HUES64 (cell line): ENCODE data around the gene EMD.

Experiments
- H3K27ac ChIP-seq: 2 replicates; pipeline ENCODE4 v1.7.0; 2013; ENCODE audit warnings: low read depth, low read length, inconsistent platforms
- H3K27me3 ChIP-seq: 2 replicates; pipeline ENCODE4 v1.6.1; 2013; ENCODE audit warnings: mild to moderate bottlenecking, low read length; ENCODE audit not compliant: insufficient read depth
- H3K36me3 ChIP-seq: 2 replicates; pipeline ENCODE4 v1.6.1; 2013; ENCODE audit warnings: mild to moderate bottlenecking, low read length; ENCODE audit not compliant: insufficient read depth
- H3K4me1 ChIP-seq: 2 replicates; pipeline ENCODE4 v1.6.1; 2013; ENCODE audit warnings: mild to moderate bottlenecking, low read length, moderate library complexity; ENCODE audit not compliant: insufficient read depth
- H3K4me3 ChIP-seq: 2 replicates; pipeline ENCODE4 v1.5.1; 2013; ENCODE audit warnings: mild to moderate bottlenecking, low read length, moderate library complexity
- H3K9ac ChIP-seq: 2 replicates; pipeline ENCODE4 v1.6.1; 2013; ENCODE audit warnings: mild to moderate bottlenecking, low read depth, low read length
- H3K9me3 ChIP-seq: 2 replicates; pipeline ENCODE4 v1.6.1; 2013; ENCODE audit warnings: low read depth, low read length; ENCODE audit not compliant: insufficient read depth
- WGBS: fragments of 150-250, 120-280 bp; methylation state at CpG from one replicate; pipeline ENCODE4 v1.1.7; 2013; ENCODE audit warnings: missing lambda C conversion rate; 5-methylcytosine and 5-hydroxymethylcytosine counted together

EMD gene

GRCh38 chrX:154429711-154430110 is 50.6 kb downstream of the EMD start:
- Histone ChIP-seq H3K4me1 (no peaks in the 10 kb centered on the region), H3K36me3 (peaks cover 14% of the 10 kb centered on the region), H3K27me3 (no peaks in the 10 kb centered on the region), H3K4me3 (peak overlapping the region; percentile 71), H3K9me3 (no peaks in the 10 kb centered on the region), H3K9ac (no peak overlapping the region), H3K27ac (no peak overlapping the region)
- 95% methylated on average over 2 of the region's 2 CpGs for WGBS

GRCh38 chrX:154430479-154430878 is 51.4 kb downstream of the EMD start:
- no peaks in the 10 kb centered on the region for H3K4me1 ChIP-seq
- no peaks in the 10 kb centered on the region for H3K9me3 ChIP-seq
- no peak overlapping the region for H3K27ac ChIP-seq
- no peaks in the 10 kb centered on the region for H3K27me3 ChIP-seq
- H3K36me3 ChIP-seq, result peaks cover 20% of the 10 kb centered on the region
- H3K4me3 ChIP-seq, result no peak overlapping the region
- H3K9ac ChIP-seq, result no peak overlapping the region
- 83% methylated on average over 6 of the region's 6 CpGs for WGBS

GRCh38 chrX:154430916-154431315 is 51.8 kb downstream of the EMD start:
- Histone ChIP-seq H3K4me3 (no peak overlapping the region), H3K4me1 (no peaks in the 10 kb centered on the region), H3K9ac (no peak overlapping the region), H3K9me3 (no peaks in the 10 kb centered on the region), H3K36me3 (peaks cover 20% of the 10 kb centered on the region), H3K27me3 (no peaks in the 10 kb centered on the region), H3K27ac (no peak overlapping the region)
- WGBS, result 85% methylated on average over 7 of the region's 7 CpGs
